Right lobe of liver (tissue), 6 donors: ENCODE data around the gene SNX5. TPM values are rescaled to one million over a fixed set of nuclear protein-coding genes. Genes with fewer than 3 reads are reported as not detected.

Experiments
- ATAC-seq, 4 donors: fragments of 200-7000 bp; cut with Tn5 transposase; one replicate each; pipeline ENCODE4 v1.9.1; 2020; ENCODE audit warnings: mild to moderate bottlenecking in 4 of 4, moderate library complexity in 4 of 4
- DNase-seq, 3 donors: peaks; one replicate each; pipeline ENCODE4 v3.0.0-alpha.2; 2020
- H3K27ac ChIP-seq, 3 donors: fragments of 200-600 bp; one replicate each; pipeline ENCODE4 v1.8.0; 2022
- H3K27me3 ChIP-seq, 2 donors: fragments of 200-600 bp; one replicate each; pipeline ENCODE4 v1.8.0; 2022
- H3K36me3 ChIP-seq, 4 donors: fragments of 200-600 bp; sonication (generic) in 1 of 4; one replicate each; pipeline versions ENCODE4 v1.5.1 to v1.8.0; 2017 to 2022; ENCODE audit warnings: control low read depth in 1 of 4
- H3K4me1 ChIP-seq, 4 donors: fragments of 200-600 bp; sonication (generic) in 1 of 4; one replicate each; pipeline versions ENCODE4 v1.5.1 to v1.8.0; 2017 to 2022; ENCODE audit warnings: control low read depth in 1 of 4
- H3K4me3 ChIP-seq, 3 donors: fragments of 200-600 bp; one replicate each; pipeline ENCODE4 v1.8.0; 2022
- H3K9me3 ChIP-seq, 4 donors: fragments of 200-600 bp; sonication (generic) in 1 of 4; one replicate each; pipeline versions ENCODE4 v1.5.1 to v1.8.0; 2017 to 2022; ENCODE audit warnings: control low read depth in 1 of 4
- CTCF ChIP-seq, 4 donors: fragments of 200-600 bp in 3 of 4; fragments of 450-650 bp in 1 of 4; IDR thresholded peaks; one replicate each; pipeline versions ENCODE4 v1.5.1 to v1.8.0; 2016 to 2022; ENCODE audit warnings: antibody characterized with exemption in 4 of 4, mild to moderate bottlenecking in 2 of 4
- POLR2A ChIP-seq: fragments of 450-650 bp; IDR thresholded peaks from one replicate; pipeline ENCODE4 v1.6.1; 2017; ENCODE audit warnings: antibody characterized with exemption, mild to moderate bottlenecking
- WGBS: methylation state at CpG from one replicate; pipeline ENCODE4 v1.1.6; 2018; ENCODE audit warnings: low coverage, low lambda C conversion rate; ENCODE audit not compliant: insufficient coverage; ENCODE audit errors: missing lambda C conversion rate; 5-methylcytosine and 5-hydroxymethylcytosine counted together
- intact Hi-C, 2 donors: fragments of 100-400 bp; cut with DNase I; formaldehyde crosslinking; loops; one replicate each; pipeline versions ENCODE4 v1.11.2 to v1.14.1; 2022
- total RNA-seq, 6 experiments: library from RNA; depleted of rRNA in 2 of 6; stranded (reverse); fragments of >200 nt in 2 of 6; fragmentation: NEBNext Ultra II Directional in 3 of 6; extraction: Animal tissue kit (Norgen Biotek cat#: 25700) in 3 of 6; gene quantifications; one replicate each; pipeline versions ENCODE4 v1.1.0 to v1.2.4, GENCODE V29; 2016 to 2023
- donor health status: DM: no; HTN: yes; CAD: no.
- donor health status: DM: no; HTN: no; CAD: no.
- donor health status: DM: no; HTN: no; CAD: no.
- donor health status: DM: no; HTN: yes; CAD: no.
- donor health status: DM: no; HTN: yes; CAD: no.

The SNX5 gene
- total RNA-seq, 6 experiments from 2014 or later = 32.6 to 74.5 (median 46.0) TPM

- Histone ChIP-seq H3K36me3 (no peaks in the 10 kb centered on the region), H3K27ac (no peak overlapping the region), H3K27me3 (no peaks in the 10 kb centered on the region), H3K9me3 (no peaks in the 10 kb centered on the region), H3K4me3 (no peak overlapping the region), H3K4me1 (peaks cover 0 to 13% (median 0%) of the 10 kb centered on the region in 4 donors)
- intact Hi-C loops = no loop called here
- DNase-seq (no peak), ATAC-seq (no peak)
- WGBS = 90% methylated on average over 5 of the region's 5 CpGs
- TF ChIP-seq POLR2A = no peak
- no peak for TF ChIP-seq CTCF (IDR thresholded peaks at IDR 0.05)
Observed at GRCh38 chr20:17998446-17998845, 29.9 kb upstream of the SNX5 start.

- intact Hi-C loops = no loop called here
- Histone ChIP-seq H3K4me1 (peaks cover 0 to 6% (median 0%) of the 10 kb centered on the region in 4 donors), H3K36me3 (no peaks in the 10 kb centered on the region), H3K27me3 (no peaks in the 10 kb centered on the region), H3K9me3 (no peaks in the 10 kb centered on the region), H3K4me3 (no peak overlapping the region), H3K27ac (no peak overlapping the region)
- ATAC-seq (peak; percentile 76 to 90 (median 84)), DNase-seq (no peak)
- WGBS = 18% methylated on average over 16 of the region's 16 CpGs
- TF ChIP-seq CTCF (IDR thresholded peaks at IDR 0.05) (peak; percentile 93 to 97 (median 96)), POLR2A (no peak)
Observed at GRCh38 chr20:17995967-17996819, 27.6 kb upstream of the SNX5 start.

- DNase-seq (no peak), ATAC-seq (no peak)
- H3K9me3 ChIP-seq = no peaks in the 10 kb centered on the region
- TF ChIP-seq POLR2A = no peak
- TF ChIP-seq CTCF (IDR thresholded peaks at IDR 0.05) = no peak
- H3K27me3 ChIP-seq = no peaks in the 10 kb centered on the region
- peaks cover 0 to 3% (median 0%) of the 10 kb centered on the region in 4 donors for H3K4me1 ChIP-seq
- H3K36me3 ChIP-seq = peaks cover 0 to 3% (median 0%) of the 10 kb centered on the region in 4 donors
- 86% methylated on average over 3 of the region's 3 CpGs for WGBS
- intact Hi-C loops = no loop called here
- no peak overlapping the region for H3K4me3 ChIP-seq
- H3K27ac ChIP-seq = no peak overlapping the region
Observed at GRCh38 chr20:17993546-17993945, 25.0 kb upstream of the SNX5 start.

- intact Hi-C loops = no loop called here
- Histone ChIP-seq H3K36me3 (peaks cover 0 to 3% (median 0%) of the 10 kb centered on the region in 4 donors), H3K27me3 (no peaks in the 10 kb centered on the region), H3K9me3 (no peaks in the 10 kb centered on the region), H3K4me1 (peaks cover 0 to 3% (median 0%) of the 10 kb centered on the region in 4 donors), H3K4me3 (no peak overlapping the region), H3K27ac (no peak overlapping the region)
- 48% methylated on average over 5 of the region's 5 CpGs for whole genome bisulfite sequencing
- TF ChIP-seq POLR2A = no peak
- no peak for TF ChIP-seq CTCF (IDR thresholded peaks at IDR 0.05)
- no peak for DNase-seq
- peak in 2 of 4 donors; percentile 42 to 81 for ATAC-seq
Observed at GRCh38 chr20:17992847-17993513, 24.4 kb upstream of the SNX5 start.
